MG63 (cell line): ENCODE data around the gene MEF2A. TPM values are rescaled to one million over a fixed set of nuclear protein-coding genes. Genes with fewer than 3 reads are reported as not detected.
"Not testable (repeated sequence)": the region's sequence is repeated elsewhere in the genome, so short reads cannot be mapped to it uniquely, and the experiment has no call there.

ENCODE experiments used
- DNase-seq: peaks from one replicate; pipeline ENCODE4 v3.0.0-alpha.2; 2020
- H3K27me3 ChIP-seq: fragments of 250-450 bp; sonication (Bioruptor Pico); 2 replicates; pipeline ENCODE4 v1.5.1; 2020; ENCODE audit warnings: mild to moderate bottlenecking, moderate library complexity
- H3K36me3 ChIP-seq: fragments of 250-450 bp; sonication (Bioruptor Pico); 2 replicates; pipeline ENCODE4 v1.5.1; 2020; ENCODE audit warnings: mild to moderate bottlenecking, moderate library complexity
- H3K4me3 ChIP-seq: fragments of 250-450 bp; sonication (Bioruptor Pico); 2 replicates; pipeline ENCODE4 v1.5.1; 2020; ENCODE audit warnings: mild to moderate bottlenecking, moderate library complexity
- H3K9me3 ChIP-seq: fragments of 250-450 bp; sonication (Bioruptor Pico); 2 replicates; pipeline ENCODE4 v1.5.1; 2020; ENCODE audit warnings: mild to moderate bottlenecking, moderate library complexity
- total RNA-seq: library from RNA; depleted of rRNA; stranded (reverse); fragments of >200 nt; shearing (Covaris generic); gene quantifications from 2 replicates; pipeline ENCODE4 v1.2.3, GENCODE V29; 2014; ENCODE audit warnings: low replicate concordance; rRNA removed

The MEF2A gene
- total RNA-seq, 1 experiment from 2014 or later: 29.1 TPM

GRCh38 chr15:99738021-99738847 is 172.4 kb downstream of the MEF2A start:
- H3K4me3 ChIP-seq: no peak overlapping the region
- H3K9me3 ChIP-seq: no peaks in the 10 kb centered on the region
- DNase-seq: no peak
- H3K27me3 ChIP-seq: no peaks in the 10 kb centered on the region
- no peaks in the 10 kb centered on the region for H3K36me3 ChIP-seq

DNA sequence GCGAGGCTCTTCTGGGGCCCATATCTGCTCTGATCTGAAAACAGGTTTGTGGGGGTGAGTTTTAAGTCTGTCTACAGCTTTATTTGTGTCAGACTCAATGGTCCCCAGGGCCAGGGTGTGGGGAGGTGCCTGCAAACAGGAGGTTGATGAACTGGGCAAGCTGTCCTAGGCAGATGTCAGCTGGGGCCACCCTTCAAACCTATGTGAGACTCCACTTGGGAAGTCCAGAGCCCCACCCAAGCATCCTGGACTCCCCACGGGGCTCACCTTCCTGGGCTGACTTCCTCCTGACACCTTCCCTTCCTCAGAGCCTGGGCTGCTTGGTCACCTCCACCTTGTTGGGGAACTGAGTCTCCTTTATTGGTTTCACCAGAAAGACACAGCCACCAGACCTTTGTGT is 176.1 kb downstream of the MEF2A start:
- H3K36me3 ChIP-seq: no peaks in the 10 kb centered on the region
- no peak for DNase-seq
- no peaks in the 10 kb centered on the region for H3K27me3 ChIP-seq
- no peaks in the 10 kb centered on the region for H3K9me3 ChIP-seq
- no peak overlapping the region for H3K4me3 ChIP-seq

DNA sequence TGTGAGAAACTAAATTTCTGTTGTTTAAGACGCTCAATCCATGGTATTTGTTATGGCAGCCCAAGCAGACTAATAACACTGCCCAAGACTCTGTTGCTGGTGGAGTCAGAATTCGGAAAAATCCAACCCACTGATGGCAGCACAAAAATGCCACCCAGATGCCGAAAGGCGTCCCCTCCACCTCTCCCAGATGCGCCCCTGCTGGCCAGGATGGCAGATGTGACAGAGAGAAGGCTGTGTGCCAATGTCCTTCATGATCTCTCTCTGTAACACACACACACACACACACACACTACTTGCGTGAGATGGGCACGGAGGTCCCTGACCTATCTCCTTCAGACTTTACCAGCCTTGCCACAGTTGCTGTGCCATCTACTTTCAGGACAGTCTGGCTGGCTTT is 178.4 kb downstream of the MEF2A start:
- Histone ChIP-seq H3K36me3 (no peaks in the 10 kb centered on the region), H3K9me3 (no peaks in the 10 kb centered on the region), H3K4me3 (no peak overlapping the region), H3K27me3 (no peaks in the 10 kb centered on the region)
- no peak for DNase-seq

DNA sequence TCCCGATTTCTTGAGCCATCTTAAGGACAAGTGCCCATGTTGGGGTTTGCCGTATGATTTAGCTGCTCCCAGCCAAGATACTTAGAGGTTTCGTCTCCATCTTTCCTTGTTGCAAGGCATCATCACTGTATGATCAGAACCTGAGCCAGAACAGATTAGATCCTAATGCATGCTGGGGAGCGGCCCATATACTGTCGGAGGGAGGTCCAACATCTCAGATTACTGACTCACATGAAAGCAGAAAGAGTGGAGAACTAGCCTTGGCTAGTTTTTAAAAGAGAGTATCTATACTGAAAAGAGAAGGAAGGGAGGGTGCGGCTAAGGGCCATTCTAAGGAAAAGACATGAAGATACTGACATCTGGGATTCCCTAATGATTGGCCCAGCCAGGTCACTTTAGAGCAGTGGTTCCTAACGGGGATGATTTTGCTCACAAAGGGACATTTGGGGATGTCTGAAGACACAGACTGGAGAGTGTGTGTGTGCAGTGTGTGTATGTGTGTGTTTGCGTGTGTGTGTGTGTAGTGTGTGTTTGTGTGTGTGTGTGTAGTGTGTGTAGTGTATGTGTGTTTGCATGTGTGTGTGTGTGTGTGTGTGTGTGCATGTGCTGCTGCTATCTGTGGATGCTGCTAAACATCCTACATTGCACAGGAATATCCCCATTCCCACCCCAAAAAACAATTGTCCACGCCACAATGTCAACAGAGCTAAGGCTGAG is 179.7 kb downstream of the MEF2A start:
- no peak overlapping the region for H3K4me3 ChIP-seq
- H3K36me3 ChIP-seq: no peaks in the 10 kb centered on the region
- DNase-seq: no peak
- no peaks in the 10 kb centered on the region for H3K27me3 ChIP-seq
- no peaks in the 10 kb centered on the region for H3K9me3 ChIP-seq

GRCh38 chr15:99749386-99749785 is 183.6 kb downstream of the MEF2A start:
- DNase-seq: no peak
- no peaks in the 10 kb centered on the region for H3K9me3 ChIP-seq
- no peak overlapping the region for H3K4me3 ChIP-seq

GRCh38 chr15:99750326-99750725 is 184.5 kb downstream of the MEF2A start:
- DNase-seq, H3K27me3 ChIP-seq, H3K36me3 ChIP-seq, H3K4me3 ChIP-seq, H3K9me3 ChIP-seq: not testable (repeated sequence)

More at GRCh38 chr15:99749386-99749785, 183.6 kb downstream of the MEF2A start:
- H3K27me3 ChIP-seq: no peaks in the 10 kb centered on the region
- H3K36me3 ChIP-seq: no peaks in the 10 kb centered on the region

GRCh38 chr15:99752556-99752955 is 186.8 kb downstream of the MEF2A start:
- DNase-seq: no peak

DNA sequence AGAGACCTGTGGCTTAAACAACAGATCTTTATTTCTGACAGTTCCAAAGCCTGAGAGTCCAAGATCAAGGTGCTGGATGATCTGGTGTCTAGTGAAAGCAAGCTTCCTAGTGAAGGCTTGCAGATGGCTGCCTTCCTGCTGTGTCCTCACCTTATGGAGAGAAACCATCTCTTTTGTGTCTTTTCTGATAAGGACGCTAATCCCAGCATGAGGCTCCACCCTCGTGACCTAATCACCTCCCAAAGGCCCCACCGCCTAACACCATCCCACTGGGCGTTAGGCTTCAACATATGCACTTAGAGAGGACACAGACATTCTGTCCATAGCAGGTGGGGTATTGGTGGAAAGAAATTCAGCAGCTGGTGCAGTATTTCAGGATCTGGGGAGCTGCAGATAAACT is 187.3 kb downstream of the MEF2A start:
- Histone ChIP-seq H3K4me3 (no peak overlapping the region), H3K36me3 (no peaks in the 10 kb centered on the region), H3K9me3 (no peaks in the 10 kb centered on the region), H3K27me3 (no peaks in the 10 kb centered on the region)
- DNase-seq: no peak

More at GRCh38 chr15:99752556-99752955, 186.8 kb downstream of the MEF2A start:
- H3K27me3 ChIP-seq: no peaks in the 10 kb centered on the region
- H3K4me3 ChIP-seq: no peak overlapping the region
- no peaks in the 10 kb centered on the region for H3K9me3 ChIP-seq
- no peaks in the 10 kb centered on the region for H3K36me3 ChIP-seq

DNA sequence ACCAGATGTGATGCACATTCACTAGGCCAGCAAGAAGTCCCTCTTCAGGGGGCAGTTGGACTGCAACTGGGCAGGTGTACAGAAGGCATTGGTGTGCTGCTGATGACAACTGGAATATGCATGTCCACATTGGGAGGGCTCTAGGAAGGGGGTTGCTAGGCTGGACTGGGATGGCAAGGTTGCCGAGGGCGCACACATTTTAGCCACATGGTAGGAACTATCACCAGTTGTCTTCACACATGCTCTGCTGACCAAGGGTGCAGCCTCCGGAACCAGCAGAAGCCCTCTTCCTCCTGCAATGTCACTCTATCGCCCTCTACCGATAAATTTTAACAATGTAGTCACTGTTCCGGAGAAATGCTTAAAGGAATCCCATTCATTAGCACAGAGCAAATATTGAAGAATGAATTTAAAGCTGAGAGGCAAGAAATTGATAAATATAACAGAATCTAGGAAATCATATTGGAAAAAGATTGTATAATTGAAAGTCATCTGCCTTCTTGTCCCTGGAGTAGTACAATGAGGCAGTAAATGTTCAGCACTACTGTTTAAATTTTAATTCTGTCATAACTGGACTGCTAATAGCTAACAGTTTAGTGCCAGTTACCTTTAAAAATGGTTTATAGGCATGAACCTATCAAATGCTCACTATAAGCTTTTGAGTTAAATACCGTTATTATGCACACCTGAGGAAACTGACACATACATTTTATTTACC is 190.1 kb downstream of the MEF2A start:
- peak; percentile 23 for DNase-seq
- H3K4me3 ChIP-seq: no peak overlapping the region
- H3K9me3 ChIP-seq: no peaks in the 10 kb centered on the region
- H3K36me3 ChIP-seq: no peaks in the 10 kb centered on the region
- no peaks in the 10 kb centered on the region for H3K27me3 ChIP-seq

DNA sequence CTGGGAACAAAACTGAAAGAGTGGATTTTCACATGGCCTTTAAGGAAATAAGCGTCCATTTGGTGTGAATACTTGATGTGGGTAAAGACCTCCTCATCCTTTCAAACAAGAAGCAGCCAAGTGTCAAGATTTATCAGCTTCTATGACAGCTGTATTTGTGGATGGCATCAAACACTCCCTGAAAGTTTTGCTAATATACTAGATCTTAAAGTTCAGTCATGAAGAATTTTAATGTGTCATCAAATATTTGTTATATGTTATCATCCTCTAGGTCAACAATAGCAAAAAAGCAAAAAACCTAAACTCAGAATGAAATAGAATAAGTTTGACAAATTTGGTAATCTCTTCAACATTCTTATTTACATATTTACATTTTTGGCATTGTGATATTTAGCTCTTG is 196.5 kb downstream of the MEF2A start:
- no peak for DNase-seq
- Histone ChIP-seq H3K9me3 (no peaks in the 10 kb centered on the region), H3K4me3 (no peak overlapping the region), H3K36me3 (no peaks in the 10 kb centered on the region), H3K27me3 (peaks cover 3% of the 10 kb centered on the region; the same call in 1 of the 2 replicates)

DNA sequence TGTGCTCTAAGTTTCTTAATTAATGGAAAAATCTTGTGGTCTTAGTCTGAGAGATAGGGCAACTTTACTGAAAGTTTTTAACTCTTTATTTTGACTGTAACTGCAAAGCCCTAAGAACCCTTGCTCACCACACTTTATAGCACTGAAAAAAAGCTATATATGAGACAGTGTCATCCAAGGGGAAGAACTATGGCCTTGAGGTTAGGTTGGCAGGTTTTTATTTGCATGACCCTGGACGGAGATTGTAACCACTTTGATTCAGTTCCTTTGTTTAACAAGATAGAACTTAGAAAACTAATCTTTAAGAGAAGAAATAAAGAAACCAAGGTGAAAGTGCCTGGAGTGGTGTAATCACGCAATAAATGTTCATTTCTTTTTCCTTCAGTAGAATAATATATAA is 198.0 kb downstream of the MEF2A start:
- H3K36me3 ChIP-seq: no peaks in the 10 kb centered on the region
- no peak overlapping the region for H3K4me3 ChIP-seq

DNA sequence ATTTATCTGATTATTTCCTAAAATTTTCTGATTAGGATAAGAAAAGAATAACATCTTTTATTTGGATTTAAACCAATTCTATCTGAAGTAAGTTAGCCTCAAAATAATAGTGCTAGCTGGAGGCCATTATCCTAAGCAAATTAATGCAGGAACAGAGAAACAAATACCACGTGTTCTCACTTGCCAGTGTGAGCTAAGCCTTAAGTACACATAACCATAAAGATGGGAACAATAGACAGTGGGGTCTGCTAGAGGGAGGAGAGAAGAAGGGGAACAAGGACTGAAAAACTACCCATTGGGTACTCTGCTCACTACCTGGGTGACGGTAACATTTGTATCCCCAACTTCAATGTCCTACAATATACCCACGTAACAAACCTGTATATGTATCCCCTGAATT is 198.7 kb downstream of the MEF2A start:
- no peak overlapping the region for H3K4me3 ChIP-seq
- peaks cover 3% of the 10 kb centered on the region; the same call in 1 of the 2 replicates for H3K27me3 ChIP-seq
- no peak for DNase-seq
- no peaks in the 10 kb centered on the region for H3K36me3 ChIP-seq
- no peaks in the 10 kb centered on the region for H3K9me3 ChIP-seq

More for the DNA sequence above, 198.0 kb downstream of the MEF2A start:
- no peaks in the 10 kb centered on the region for H3K9me3 ChIP-seq
- DNase-seq: no peak
- peaks cover 3% of the 10 kb centered on the region; the same call in 1 of the 2 replicates for H3K27me3 ChIP-seq

Other genes starting within 250 kb of the MEF2A start
- 7.0 and 7.6 TPM in 2 replicates for gene LYSMD4, start 167.5 kb downstream of the MEF2A start, total RNA-seq